HepG2 (cell line): ENCODE data around the gene CD274. TPM values are rescaled to one million over a fixed set of nuclear protein-coding genes. Genes with fewer than 3 reads are reported as not detected.

Source experiments
- ATAC-seq: fragments of 200-7000 bp; cut with Tn5 transposase; 3 replicates; pipeline ENCODE4 v1.9.1; 2020; ENCODE audit warnings: mild to moderate bottlenecking, moderate library complexity
- BruUV-seq: library from RNA; stranded (reverse); fragments of 400-500 nt; replicated peaks from 2 replicates; lab custom pipeline; 2021; lab: Mats Ljungman, UMichigan
- CTCF ChIA-PET: fragments of 300-600 bp; formaldehyde crosslinking; extraction: SDS; loops from one replicate; lab custom pipeline; 2021; ENCODE audit warnings: low total read pairs, inconsistent platforms, low intra/inter-chr PET ratio; lab: Yijun Ruan, JAX
- POLR2A ChIA-PET: fragments of 350-600 bp; sonication (Branson Sonifier 250); formaldehyde crosslinking; loops from one replicate; lab custom pipeline; 2020; ENCODE audit warnings: antibody characterized with exemption, inconsistent platforms; lab: Yijun Ruan, JAX
- DNase-seq: peaks from one replicate; pipeline ENCODE4 v3.0.0-alpha.2; 2015; ENCODE audit warnings: low spot score
- FAIRE-seq: peaks from 3 replicates; lab custom pipeline; 2011; peaks lifted over from hg19 to GRCh38; lab: Jason Lieb, UNC
- H2AFZ ChIP-seq: one replicate; pipeline ENCODE4 v1.6.1; 2011; ENCODE audit warnings: low read length, inconsistent platforms
- H3K27ac ChIP-seq: fragments of 300-600 bp; 3 replicates; pipeline ENCODE4 v1.8.0; 2011; ENCODE audit warnings: mixed run types, mild to moderate bottlenecking, mixed read lengths, low read length, inconsistent platforms; ENCODE audit not compliant: insufficient read depth; ENCODE audit errors: extremely low read length
- H3K27me3 ChIP-seq, 2 experiments: fragments of 200-600 bp in 1 of 2; 2 replicates in 1 of 2; 3 replicates in 1 of 2; pipeline versions ENCODE4 v1.6.0 to v1.8.0; 2011; ENCODE audit warnings: low read length in 2 of 2, mild to moderate bottlenecking in 2 of 2, moderate library complexity in 2 of 2, inconsistent platforms in 1 of 2; ENCODE audit not compliant: insufficient read depth in 2 of 2, control insufficient read depth in 1 of 2
- H3K36me3 ChIP-seq, 2 experiments: fragments of 200-600 bp in 1 of 2; replicated peaks in 1 of 2; 2 replicates in 1 of 2; 3 replicates in 1 of 2; pipeline versions ENCODE4 v1.5.1 to v1.8.0; 2011; ENCODE audit warnings: low read length in 2 of 2, inconsistent platforms in 1 of 2; ENCODE audit not compliant: insufficient read depth in 2 of 2, control insufficient read depth in 1 of 2
- H3K4me1 ChIP-seq: 2 replicates; pipeline ENCODE4 v1.5.1; 2012; ENCODE audit warnings: low read length, inconsistent platforms; ENCODE audit not compliant: insufficient read depth
- H3K4me2 ChIP-seq: 2 replicates; pipeline ENCODE4 v1.6.0; 2011; ENCODE audit warnings: low read depth, low read length, inconsistent platforms
- H3K4me3 ChIP-seq, 3 experiments: fragments of 200-600 bp in 1 of 3; sonication (generic), shearing (Covaris generic) in 1 of 3; replicated peaks in 1 of 3; 2 replicates each; pipeline ENCODE4 v1.5.1; 2011 to 2016; ENCODE audit warnings: low read length in 3 of 3, inconsistent platforms in 2 of 3, low read depth in 2 of 3, mild to moderate bottlenecking in 2 of 3, control low read depth in 1 of 3, mixed read lengths in 1 of 3; ENCODE audit not compliant: insufficient read depth in 1 of 3
- H3K79me2 ChIP-seq: one replicate; pipeline ENCODE4 v1.6.1; 2011; ENCODE audit warnings: low read length, inconsistent platforms; ENCODE audit not compliant: insufficient read depth
- H3K9ac ChIP-seq: 2 replicates; pipeline ENCODE4 v1.6.0; 2011; ENCODE audit warnings: mild to moderate bottlenecking, low read depth, low read length, inconsistent platforms; ENCODE audit not compliant: insufficient read depth
- H3K9me3 ChIP-seq: 2 replicates; pipeline ENCODE4 v1.5.1; 2012; ENCODE audit warnings: mild to moderate bottlenecking, low read length
- H4K20me1 ChIP-seq: 2 replicates; pipeline ENCODE4 v1.6.0; 2011; ENCODE audit warnings: inconsistent platforms, mild to moderate bottlenecking, low read length, moderate library complexity; ENCODE audit not compliant: insufficient read depth
- ATF7 ChIP-seq, 2 experiments: fragments of 450-650 bp in 1 of 2; sonication (generic) in 1 of 2; formaldehyde crosslinking in 1 of 2; IDR thresholded peaks; 2 replicates each; pipeline versions ENCODE4 v1.4.0 to v1.6.1; 2016 to 2020; ENCODE audit warnings: antibody characterized with exemption in 1 of 2, mild to moderate bottlenecking in 1 of 2, missing genetic modification reagents in 1 of 2
- CCDC6 ChIP-seq: sonication (generic); formaldehyde crosslinking; IDR thresholded peaks from 2 replicates; pipeline ENCODE4 v1.8.1; 2022; ENCODE audit warnings: mild to moderate bottlenecking, missing genetic modification reagents, moderate library complexity
- CEBPB ChIP-seq: IDR thresholded peaks from 2 replicates; pipeline ENCODE4 v1.6.1; 2011; ENCODE audit warnings: low read depth, low read length, improper control_type of control experiment, borderline replicate concordance
- FOXK1 ChIP-seq: sonication (generic); formaldehyde crosslinking; IDR thresholded peaks from 2 replicates; pipeline ENCODE4 v1.4.0; 2020; ENCODE audit warnings: low read depth, missing genetic modification reagents, borderline replicate concordance
- PRPF4 ChIP-seq: fragments of 200-400 bp; formaldehyde crosslinking; IDR thresholded peaks from 2 replicates; pipeline ENCODE4 v1.6.1; 2016; ENCODE audit warnings: low read length, low read depth; ENCODE audit not compliant: poor library complexity, severe bottlenecking
- SRY ChIP-seq: sonication (generic); formaldehyde crosslinking; IDR thresholded peaks from 2 replicates; pipeline ENCODE4 v1.8.0; 2022; ENCODE audit warnings: mild to moderate bottlenecking, missing genetic modification reagents
- ZFP36L2 ChIP-seq: sonication (generic); formaldehyde crosslinking; IDR thresholded peaks from 2 replicates; pipeline ENCODE4 v1.4.0; 2020; ENCODE audit warnings: missing genetic modification reagents
- ZNF232 ChIP-seq: sonication (generic); formaldehyde crosslinking; IDR thresholded peaks from 2 replicates; pipeline ENCODE4 v1.4.0; 2020; ENCODE audit warnings: missing genetic modification reagents, borderline replicate concordance
- ZNF251 ChIP-seq: sonication (generic); formaldehyde crosslinking; IDR thresholded peaks from 2 replicates; pipeline ENCODE4 v1.9.0; 2021; ENCODE audit warnings: mild to moderate bottlenecking, missing genetic modification reagents
- ZNF354B ChIP-seq: sonication (generic); formaldehyde crosslinking; IDR thresholded peaks from 2 replicates; pipeline ENCODE4 v1.8.0; 2022; ENCODE audit warnings: mild to moderate bottlenecking, missing genetic modification reagents
- ZNF746 ChIP-seq: sonication (generic); formaldehyde crosslinking; IDR thresholded peaks from 2 replicates; pipeline ENCODE4 v1.8.0; 2022; ENCODE audit warnings: mild to moderate bottlenecking, missing genetic modification reagents
- ZNF749 ChIP-seq: sonication (generic); formaldehyde crosslinking; IDR thresholded peaks from 2 replicates; pipeline ENCODE4 v1.8.0; 2022; ENCODE audit warnings: mild to moderate bottlenecking, missing genetic modification reagents, moderate library complexity, borderline replicate concordance
- WGBS: methylation state at CpG from one replicate; pipeline ENCODE4 v1.1.6; 2017; ENCODE audit warnings: low lambda C conversion rate; 5-methylcytosine and 5-hydroxymethylcytosine counted together
- in situ Hi-C: cut with HindIII; loops from 2 replicates; pipeline ENCODE4 v1.10.0; 2017; ENCODE audit warnings: low pct_unique_long_range_greater_than_20kb; ENCODE audit not compliant: extremely low pct_ligation_motif_present
- intact Hi-C: fragments of 100-400 bp; cut with micrococcal nuclease; formaldehyde crosslinking; loops from one replicate; pipeline ENCODE4 v1.10.0; 2022; ENCODE audit not compliant: unreplicated experiment
- polyA plus RNA-seq, 8 experiments: library from polyadenylated mRNA; depleted of rRNA in 3 of 8; stranded (reverse) in 7 of 8; unstranded in 1 of 8; fragments of >200 nt; fragmentation: Illumina TruSeq in 4 of 8; extraction: Trizol in 4 of 8; gene quantifications; 2 replicates each; pipeline versions ENCODE4 v1.2.1 to v1.2.3, GENCODE V29; 2011 to 2016; ENCODE audit warnings: low read depth in 4 of 8, missing spikeins in 1 of 8, mixed read lengths in 1 of 8; ENCODE audit not compliant: insufficient read depth in 1 of 8
- total RNA-seq, 5 experiments: library from RNA; depleted of rRNA; stranded (reverse); fragments of >200 nt; fragmentation: Illumina TruSeq; extraction: Trizol; gene quantifications; 2 replicates each; pipeline ENCODE4 v1.2.3, GENCODE V29; 2016; ENCODE audit warnings: low read depth in 1 of 5
- TF ChIP-seq, protein P1 (sequence below): sonication (generic); formaldehyde crosslinking; IDR thresholded peaks from 2 replicates; pipeline ENCODE4 v1.5.0; 2020; ENCODE audit warnings: missing genetic modification reagents
- TF ChIP-seq, protein P2 (sequence below): sonication (generic); formaldehyde crosslinking; IDR thresholded peaks from 2 replicates; pipeline ENCODE4 v1.4.0; 2020; ENCODE audit warnings: missing genetic modification reagents, borderline replicate concordance
- TF ChIP-seq, protein P3 (sequence below): sonication (generic); formaldehyde crosslinking; IDR thresholded peaks from 2 replicates; pipeline ENCODE4 v1.4.0; 2020; ENCODE audit warnings: missing genetic modification reagents; ENCODE audit errors: not compliant biosample characterization

CD274 gene
- total and polyA plus RNA-seq, 2 of the 13 experiments (the other 11 are each of a cell fraction or from before 2014, with no cell fraction given) = 0.17 to 0.49 TPM

DNA sequence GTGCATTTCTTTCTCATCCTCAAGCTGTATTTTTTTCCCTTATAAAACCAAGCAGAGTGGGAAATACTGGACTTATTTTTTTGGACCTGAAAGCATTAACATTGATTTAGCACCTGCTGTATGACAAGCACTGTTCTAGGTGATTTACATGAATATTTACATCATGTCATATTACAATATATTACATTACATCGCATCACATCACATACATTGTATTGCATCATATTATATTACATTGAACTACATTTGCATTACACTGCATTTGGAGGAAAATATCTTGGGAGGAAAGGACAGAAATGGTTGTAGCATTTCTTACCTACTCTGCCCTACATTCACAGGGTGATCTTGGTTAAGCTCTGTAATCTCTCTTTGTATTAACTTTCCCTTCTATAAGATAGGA is 48.8 kb downstream of the CD274 start:
- no peak for FAIRE-seq
- CTCF ChIA-PET = no interaction called here

DNA sequence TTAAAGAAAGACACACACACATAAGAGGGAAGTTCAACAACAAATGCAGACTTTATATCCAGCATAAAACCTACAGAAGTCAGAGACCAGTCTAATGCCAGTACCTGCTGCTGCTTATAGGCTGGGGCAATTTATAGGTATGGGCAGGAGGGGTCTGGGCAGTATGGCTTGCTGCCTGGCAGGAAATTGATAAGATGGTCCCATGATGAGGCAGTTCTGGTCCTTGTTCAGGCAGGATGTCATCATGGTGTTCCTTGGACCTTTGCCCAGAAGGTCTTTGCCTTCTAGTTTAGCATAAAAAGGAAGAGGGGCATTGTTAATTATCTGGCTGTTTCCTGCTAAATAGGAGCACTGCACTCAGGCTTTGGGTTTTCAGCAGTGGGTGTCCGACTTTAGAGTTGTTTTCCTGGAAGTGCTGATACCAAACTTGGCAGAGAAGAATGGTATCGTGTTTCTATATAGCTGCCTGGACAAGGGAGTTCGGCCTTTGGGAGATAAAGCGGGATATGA is 49.6 kb downstream of the CD274 start:
- H3K27ac ChIP-seq = no peak overlapping the region
- no peak for DNase-seq
- intact Hi-C loops (no loop called here), in situ Hi-C loops (no loop called here)
- 73% methylated on average over 4 of the region's 4 CpGs for WGBS
- no peak overlapping the region for H2AFZ ChIP-seq
- FAIRE-seq = no peak
- peaks cover 0 to 16% of the 10 kb centered on the region in 2 experiments; a peak in 4 of 5 replicates for H3K27me3 ChIP-seq
- no peak overlapping the region for H3K4me2 ChIP-seq
- CTCF ChIA-PET = no interaction called here
- H3K4me1 ChIP-seq = no peaks in the 10 kb centered on the region
- H3K4me3 ChIP-seq = no peak overlapping the region
- BruUV-seq = no TSS peak
- H3K36me3 ChIP-seq = no peaks in the 10 kb centered on the region
- no peaks in the 10 kb centered on the region for H3K79me2 ChIP-seq
- H3K9ac ChIP-seq = no peak overlapping the region
- ATAC-seq = no peak
- no peaks in the 10 kb centered on the region for H3K9me3 ChIP-seq
- POLR2A ChIA-PET = no interaction called here
- H4K20me1 ChIP-seq = no peaks in the 10 kb centered on the region
- TF ChIP-seq SRY (CRISPR knock-in tag) (no peak), ZFP36L2 (CRISPR knock-in tag) (no peak), ZNF251 (CRISPR knock-in tag) (no peak), ZNF746 (CRISPR knock-in tag) (no peak), FOXK1 (CRISPR knock-in tag) (no peak), PRPF4 (no peak), ZNF232 (CRISPR knock-in tag) (no peak), ZNF749 (CRISPR knock-in tag) (no peak), CCDC6 (no peak)
- TF ChIP-seq, protein P1, sequence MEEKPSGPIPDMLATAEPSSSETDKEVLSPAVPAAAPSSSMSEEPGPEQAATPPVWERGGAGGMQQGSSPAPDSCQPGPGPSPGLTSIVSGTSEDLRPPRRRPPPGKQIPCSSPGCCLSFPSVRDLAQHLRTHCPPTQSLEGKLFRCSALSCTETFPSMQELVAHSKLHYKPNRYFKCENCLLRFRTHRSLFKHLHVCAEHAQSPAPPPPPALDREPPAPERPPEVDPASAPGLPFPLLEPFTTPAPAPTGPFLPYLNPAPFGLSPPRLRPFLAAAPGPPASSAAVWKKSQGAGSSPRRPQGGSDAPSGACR (CRISPR knock-in tag) = no peak
- TF ChIP-seq, protein P2, sequence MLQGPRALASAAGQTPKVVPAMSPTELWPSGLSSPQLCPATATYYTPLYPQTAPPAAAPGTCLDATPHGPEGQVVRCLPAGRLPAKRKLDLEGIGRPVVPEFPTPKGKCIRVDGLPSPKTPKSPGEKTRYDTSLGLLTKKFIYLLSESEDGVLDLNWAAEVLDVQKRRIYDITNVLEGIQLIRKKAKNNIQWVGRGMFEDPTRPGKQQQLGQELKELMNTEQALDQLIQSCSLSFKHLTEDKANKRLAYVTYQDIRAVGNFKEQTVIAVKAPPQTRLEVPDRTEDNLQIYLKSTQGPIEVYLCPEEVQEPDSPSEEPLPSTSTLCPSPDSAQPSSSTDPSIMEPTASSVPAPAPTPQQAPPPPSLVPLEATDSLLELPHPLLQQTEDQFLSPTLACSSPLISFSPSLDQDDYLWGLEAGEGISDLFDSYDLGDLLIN (CRISPR knock-in tag) = no peak
- TF ChIP-seq, protein P3, sequence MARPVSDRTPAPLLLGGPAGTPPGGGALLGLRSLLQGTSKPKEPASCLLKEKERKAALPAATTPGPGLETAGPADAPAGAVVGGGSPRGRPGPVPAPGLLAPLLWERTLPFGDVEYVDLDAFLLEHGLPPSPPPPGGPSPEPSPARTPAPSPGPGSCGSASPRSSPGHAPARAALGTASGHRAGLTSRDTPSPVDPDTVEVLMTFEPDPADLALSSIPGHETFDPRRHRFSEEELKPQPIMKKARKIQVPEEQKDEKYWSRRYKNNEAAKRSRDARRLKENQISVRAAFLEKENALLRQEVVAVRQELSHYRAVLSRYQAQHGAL = no peak

More for the DNA sequence above, 48.8 kb downstream of the CD274 start:
- Histone ChIP-seq H3K79me2 (no peaks in the 10 kb centered on the region), H3K27ac (no peak overlapping the region), H3K4me2 (no peak overlapping the region), H3K36me3 (no peaks in the 10 kb centered on the region), H3K27me3 (peaks cover 0 to 16% of the 10 kb centered on the region in 2 experiments; a peak in 4 of 5 replicates), H2AFZ (no peak overlapping the region), H3K4me1 (no peaks in the 10 kb centered on the region), H4K20me1 (no peaks in the 10 kb centered on the region)
- intact Hi-C loops = no loop called here
- in situ Hi-C loops = no loop called here
- no TSS peak for BruUV-seq
- DNase-seq (no peak), ATAC-seq (no peak)
- 3% methylated on average over 1 of the region's 1 CpG for WGBS
- TF ChIP-seq ZNF354B (CRISPR knock-in tag) (no peak), ATF7 (IDR thresholded peaks at IDR 0.05) (0 out of 2 replicates have a peak, but pooled peaks have one; percentile 33), ATF7 (CRISPR knock-in tag; IDR thresholded peaks at IDR 0.05) (no peak), CEBPB (peak; percentile 58)
- TF ChIP-seq, all 625 proteins: peak for 2
- no peak overlapping the region for H3K4me3 ChIP-seq
- no peak overlapping the region for H3K9ac ChIP-seq
- no peaks in the 10 kb centered on the region for H3K9me3 ChIP-seq
- POLR2A ChIA-PET = no interaction called here
